ENCODE results near the gene MYCN.

DNA sequence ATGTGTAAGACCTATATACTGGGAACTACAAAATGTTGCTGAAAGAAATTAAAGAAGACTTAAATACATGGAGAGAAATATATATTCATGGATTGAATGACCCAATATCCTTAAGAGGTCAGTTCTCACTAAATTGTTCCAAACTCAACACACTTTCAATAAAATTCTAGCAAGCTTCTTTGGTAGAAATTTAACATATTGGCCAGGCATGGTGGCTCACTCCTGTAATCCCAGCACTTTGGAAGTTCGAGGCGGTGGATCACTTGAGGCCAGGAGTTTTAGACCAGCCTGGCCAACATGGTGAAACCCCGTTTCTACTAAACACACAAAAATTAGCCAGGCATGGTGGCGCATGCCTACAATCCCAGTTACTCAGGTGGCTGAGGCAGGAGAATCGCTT, 33.6 kb upstream of the MYCN start:
- no peak for TF ChIP-seq NFE2L1 (CRISPR knock-in tag; IDR thresholded peaks at IDR 0.05)
- TF ChIP-seq ZNF219 (CRISPR knock-in tag; IDR thresholded peaks at IDR 0.05; ENCODE audit: borderline replicate concordance) = no peak
- TF ChIP-seq CREB1 (CRISPR knock-in tag; IDR thresholded peaks at IDR 0.05) = no peak
- TF ChIP-seq, protein P1, sequence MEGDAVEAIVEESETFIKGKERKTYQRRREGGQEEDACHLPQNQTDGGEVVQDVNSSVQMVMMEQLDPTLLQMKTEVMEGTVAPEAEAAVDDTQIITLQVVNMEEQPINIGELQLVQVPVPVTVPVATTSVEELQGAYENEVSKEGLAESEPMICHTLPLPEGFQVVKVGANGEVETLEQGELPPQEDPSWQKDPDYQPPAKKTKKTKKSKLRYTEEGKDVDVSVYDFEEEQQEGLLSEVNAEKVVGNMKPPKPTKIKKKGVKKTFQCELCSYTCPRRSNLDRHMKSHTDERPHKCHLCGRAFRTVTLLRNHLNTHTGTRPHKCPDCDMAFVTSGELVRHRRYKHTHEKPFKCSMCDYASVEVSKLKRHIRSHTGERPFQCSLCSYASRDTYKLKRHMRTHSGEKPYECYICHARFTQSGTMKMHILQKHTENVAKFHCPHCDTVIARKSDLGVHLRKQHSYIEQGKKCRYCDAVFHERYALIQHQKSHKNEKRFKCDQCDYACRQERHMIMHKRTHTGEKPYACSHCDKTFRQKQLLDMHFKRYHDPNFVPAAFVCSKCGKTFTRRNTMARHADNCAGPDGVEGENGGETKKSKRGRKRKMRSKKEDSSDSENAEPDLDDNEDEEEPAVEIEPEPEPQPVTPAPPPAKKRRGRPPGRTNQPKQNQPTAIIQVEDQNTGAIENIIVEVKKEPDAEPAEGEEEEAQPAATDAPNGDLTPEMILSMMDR (IDR thresholded peaks at IDR 0.05) = no peak
- no peak for TF ChIP-seq NR3C1 (CRISPR knock-in tag; conservative IDR thresholded peaks at IDR 0.05; ENCODE audit: low read depth)
- TF ChIP-seq, protein P2, sequence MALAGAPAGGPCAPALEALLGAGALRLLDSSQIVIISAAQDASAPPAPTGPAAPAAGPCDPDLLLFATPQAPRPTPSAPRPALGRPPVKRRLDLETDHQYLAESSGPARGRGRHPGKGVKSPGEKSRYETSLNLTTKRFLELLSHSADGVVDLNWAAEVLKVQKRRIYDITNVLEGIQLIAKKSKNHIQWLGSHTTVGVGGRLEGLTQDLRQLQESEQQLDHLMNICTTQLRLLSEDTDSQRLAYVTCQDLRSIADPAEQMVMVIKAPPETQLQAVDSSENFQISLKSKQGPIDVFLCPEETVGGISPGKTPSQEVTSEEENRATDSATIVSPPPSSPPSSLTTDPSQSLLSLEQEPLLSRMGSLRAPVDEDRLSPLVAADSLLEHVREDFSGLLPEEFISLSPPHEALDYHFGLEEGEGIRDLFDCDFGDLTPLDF (CRISPR knock-in tag; IDR thresholded peaks at IDR 0.05) = no peak
- TF ChIP-seq, protein P3, sequence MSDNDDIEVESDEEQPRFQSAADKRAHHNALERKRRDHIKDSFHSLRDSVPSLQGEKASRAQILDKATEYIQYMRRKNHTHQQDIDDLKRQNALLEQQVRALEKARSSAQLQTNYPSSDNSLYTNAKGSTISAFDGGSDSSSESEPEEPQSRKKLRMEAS (CRISPR knock-in tag; IDR thresholded peaks at IDR 0.05) = no peak
- TF ChIP-seq, protein P4, sequence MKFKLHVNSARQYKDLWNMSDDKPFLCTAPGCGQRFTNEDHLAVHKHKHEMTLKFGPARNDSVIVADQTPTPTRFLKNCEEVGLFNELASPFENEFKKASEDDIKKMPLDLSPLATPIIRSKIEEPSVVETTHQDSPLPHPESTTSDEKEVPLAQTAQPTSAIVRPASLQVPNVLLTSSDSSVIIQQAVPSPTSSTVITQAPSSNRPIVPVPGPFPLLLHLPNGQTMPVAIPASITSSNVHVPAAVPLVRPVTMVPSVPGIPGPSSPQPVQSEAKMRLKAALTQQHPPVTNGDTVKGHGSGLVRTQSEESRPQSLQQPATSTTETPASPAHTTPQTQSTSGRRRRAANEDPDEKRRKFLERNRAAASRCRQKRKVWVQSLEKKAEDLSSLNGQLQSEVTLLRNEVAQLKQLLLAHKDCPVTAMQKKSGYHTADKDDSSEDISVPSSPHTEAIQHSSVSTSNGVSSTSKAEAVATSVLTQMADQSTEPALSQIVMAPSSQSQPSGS (CRISPR knock-in tag; IDR thresholded peaks at IDR 0.05; ENCODE audit: borderline replicate concordance, low read depth) = no peak
- TF ChIP-seq, protein P5, sequence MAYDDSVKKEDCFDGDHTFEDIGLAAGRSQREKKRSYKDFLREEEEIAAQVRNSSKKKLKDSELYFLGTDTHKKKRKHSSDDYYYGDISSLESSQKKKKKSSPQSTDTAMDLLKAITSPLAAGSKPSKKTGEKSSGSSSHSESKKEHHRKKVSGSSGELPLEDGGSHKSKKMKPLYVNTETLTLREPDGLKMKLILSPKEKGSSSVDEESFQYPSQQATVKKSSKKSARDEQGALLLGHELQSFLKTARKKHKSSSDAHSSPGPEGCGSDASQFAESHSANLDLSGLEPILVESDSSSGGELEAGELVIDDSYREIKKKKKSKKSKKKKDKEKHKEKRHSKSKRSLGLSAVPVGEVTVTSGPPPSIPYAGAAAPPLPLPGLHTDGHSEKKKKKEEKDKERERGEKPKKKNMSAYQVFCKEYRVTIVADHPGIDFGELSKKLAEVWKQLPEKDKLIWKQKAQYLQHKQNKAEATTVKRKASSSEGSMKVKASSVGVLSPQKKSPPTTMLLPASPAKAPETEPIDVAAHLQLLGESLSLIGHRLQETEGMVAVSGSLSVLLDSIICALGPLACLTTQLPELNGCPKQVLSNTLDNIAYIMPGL (CRISPR knock-in tag; IDR thresholded peaks at IDR 0.05) = no peak
- TF ChIP-seq, protein P6, sequence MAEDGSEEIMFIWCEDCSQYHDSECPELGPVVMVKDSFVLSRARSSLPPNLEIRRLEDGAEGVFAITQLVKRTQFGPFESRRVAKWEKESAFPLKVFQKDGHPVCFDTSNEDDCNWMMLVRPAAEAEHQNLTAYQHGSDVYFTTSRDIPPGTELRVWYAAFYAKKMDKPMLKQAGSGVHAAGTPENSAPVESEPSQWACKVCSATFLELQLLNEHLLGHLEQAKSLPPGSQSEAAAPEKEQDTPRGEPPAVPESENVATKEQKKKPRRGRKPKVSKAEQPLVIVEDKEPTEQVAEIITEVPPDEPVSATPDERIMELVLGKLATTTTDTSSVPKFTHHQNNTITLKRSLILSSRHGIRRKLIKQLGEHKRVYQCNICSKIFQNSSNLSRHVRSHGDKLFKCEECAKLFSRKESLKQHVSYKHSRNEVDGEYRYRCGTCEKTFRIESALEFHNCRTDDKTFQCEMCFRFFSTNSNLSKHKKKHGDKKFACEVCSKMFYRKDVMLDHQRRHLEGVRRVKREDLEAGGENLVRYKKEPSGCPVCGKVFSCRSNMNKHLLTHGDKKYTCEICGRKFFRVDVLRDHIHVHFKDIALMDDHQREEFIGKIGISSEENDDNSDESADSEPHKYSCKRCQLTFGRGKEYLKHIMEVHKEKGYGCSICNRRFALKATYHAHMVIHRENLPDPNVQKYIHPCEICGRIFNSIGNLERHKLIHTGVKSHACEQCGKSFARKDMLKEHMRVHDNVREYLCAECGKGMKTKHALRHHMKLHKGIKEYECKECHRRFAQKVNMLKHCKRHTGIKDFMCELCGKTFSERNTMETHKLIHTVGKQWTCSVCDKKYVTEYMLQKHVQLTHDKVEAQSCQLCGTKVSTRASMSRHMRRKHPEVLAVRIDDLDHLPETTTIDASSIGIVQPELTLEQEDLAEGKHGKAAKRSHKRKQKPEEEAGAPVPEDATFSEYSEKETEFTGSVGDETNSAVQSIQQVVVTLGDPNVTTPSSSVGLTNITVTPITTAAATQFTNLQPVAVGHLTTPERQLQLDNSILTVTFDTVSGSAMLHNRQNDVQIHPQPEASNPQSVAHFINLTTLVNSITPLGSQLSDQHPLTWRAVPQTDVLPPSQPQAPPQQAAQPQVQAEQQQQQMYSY (CRISPR knock-in tag; IDR thresholded peaks at IDR 0.05) = no peak
- no peak for TF ChIP-seq MYBL2 (CRISPR knock-in tag; IDR thresholded peaks at IDR 0.05)
- TF ChIP-seq CREM (CRISPR knock-in tag; IDR thresholded peaks at IDR 0.05) = no peak
- TF ChIP-seq CBFB (CRISPR knock-in tag; IDR thresholded peaks at IDR 0.05; ENCODE audit: low read depth) = no peak
- no peak for TF ChIP-seq RELA (CRISPR knock-in tag; IDR thresholded peaks at IDR 0.05; ENCODE audit: borderline replicate concordance)

All from WTC11 (cell line).